ENCODE data around the gene SLC9C2.

DNA sequence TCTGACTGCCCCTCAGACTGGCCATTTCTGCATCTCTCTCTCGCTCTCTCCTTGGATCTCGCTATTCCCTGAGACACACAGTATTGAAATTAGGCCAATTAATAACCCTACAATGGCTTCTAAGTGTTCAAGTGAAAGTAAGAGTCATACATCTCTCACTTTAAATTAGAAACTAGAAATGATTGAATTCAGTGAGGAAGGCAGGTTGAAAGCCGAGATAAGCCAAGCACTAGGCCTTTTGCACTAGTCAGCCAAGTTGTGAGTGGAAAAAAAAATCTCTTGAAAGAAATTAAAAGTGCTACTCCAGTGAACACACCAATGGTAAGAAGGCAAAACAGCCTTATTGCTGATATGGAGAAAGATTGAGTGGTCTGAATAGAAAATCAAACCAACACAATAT is 51.2 kb downstream of the SLC9C2 start:
- TF ChIP-seq, protein P1, sequence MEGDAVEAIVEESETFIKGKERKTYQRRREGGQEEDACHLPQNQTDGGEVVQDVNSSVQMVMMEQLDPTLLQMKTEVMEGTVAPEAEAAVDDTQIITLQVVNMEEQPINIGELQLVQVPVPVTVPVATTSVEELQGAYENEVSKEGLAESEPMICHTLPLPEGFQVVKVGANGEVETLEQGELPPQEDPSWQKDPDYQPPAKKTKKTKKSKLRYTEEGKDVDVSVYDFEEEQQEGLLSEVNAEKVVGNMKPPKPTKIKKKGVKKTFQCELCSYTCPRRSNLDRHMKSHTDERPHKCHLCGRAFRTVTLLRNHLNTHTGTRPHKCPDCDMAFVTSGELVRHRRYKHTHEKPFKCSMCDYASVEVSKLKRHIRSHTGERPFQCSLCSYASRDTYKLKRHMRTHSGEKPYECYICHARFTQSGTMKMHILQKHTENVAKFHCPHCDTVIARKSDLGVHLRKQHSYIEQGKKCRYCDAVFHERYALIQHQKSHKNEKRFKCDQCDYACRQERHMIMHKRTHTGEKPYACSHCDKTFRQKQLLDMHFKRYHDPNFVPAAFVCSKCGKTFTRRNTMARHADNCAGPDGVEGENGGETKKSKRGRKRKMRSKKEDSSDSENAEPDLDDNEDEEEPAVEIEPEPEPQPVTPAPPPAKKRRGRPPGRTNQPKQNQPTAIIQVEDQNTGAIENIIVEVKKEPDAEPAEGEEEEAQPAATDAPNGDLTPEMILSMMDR (IDR thresholded peaks at IDR 0.05), result no peak
- TF ChIP-seq POLR2AphosphoS5 (IDR thresholded peaks at IDR 0.05; ENCODE audit: low read depth, low read length), result no peak
- TF ChIP-seq, protein P2, sequence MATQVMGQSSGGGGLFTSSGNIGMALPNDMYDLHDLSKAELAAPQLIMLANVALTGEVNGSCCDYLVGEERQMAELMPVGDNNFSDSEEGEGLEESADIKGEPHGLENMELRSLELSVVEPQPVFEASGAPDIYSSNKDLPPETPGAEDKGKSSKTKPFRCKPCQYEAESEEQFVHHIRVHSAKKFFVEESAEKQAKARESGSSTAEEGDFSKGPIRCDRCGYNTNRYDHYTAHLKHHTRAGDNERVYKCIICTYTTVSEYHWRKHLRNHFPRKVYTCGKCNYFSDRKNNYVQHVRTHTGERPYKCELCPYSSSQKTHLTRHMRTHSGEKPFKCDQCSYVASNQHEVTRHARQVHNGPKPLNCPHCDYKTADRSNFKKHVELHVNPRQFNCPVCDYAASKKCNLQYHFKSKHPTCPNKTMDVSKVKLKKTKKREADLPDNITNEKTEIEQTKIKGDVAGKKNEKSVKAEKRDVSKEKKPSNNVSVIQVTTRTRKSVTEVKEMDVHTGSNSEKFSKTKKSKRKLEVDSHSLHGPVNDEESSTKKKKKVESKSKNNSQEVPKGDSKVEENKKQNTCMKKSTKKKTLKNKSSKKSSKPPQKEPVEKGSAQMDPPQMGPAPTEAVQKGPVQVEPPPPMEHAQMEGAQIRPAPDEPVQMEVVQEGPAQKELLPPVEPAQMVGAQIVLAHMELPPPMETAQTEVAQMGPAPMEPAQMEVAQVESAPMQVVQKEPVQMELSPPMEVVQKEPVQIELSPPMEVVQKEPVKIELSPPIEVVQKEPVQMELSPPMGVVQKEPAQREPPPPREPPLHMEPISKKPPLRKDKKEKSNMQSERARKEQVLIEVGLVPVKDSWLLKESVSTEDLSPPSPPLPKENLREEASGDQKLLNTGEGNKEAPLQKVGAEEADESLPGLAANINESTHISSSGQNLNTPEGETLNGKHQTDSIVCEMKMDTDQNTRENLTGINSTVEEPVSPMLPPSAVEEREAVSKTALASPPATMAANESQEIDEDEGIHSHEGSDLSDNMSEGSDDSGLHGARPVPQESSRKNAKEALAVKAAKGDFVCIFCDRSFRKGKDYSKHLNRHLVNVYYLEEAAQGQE (IDR thresholded peaks at IDR 0.05; ENCODE audit: insufficient read depth in 1 of 2, low read depth in 2 of 2, low read length in 1 of 2), result no peak

Measured in Panc1 (cell line).